HFF-Myc (cell line): Measurements from ENCODE around the gene MAP2K3.
A peak's percentile ranks its signal among the peaks of the same experiment; 100 is the strongest.

Experiments
- DNase-seq: peaks from one replicate; pipeline ENCODE4 v3.0.0-alpha.2; 2011; ENCODE audit warnings: low read depth; ENCODE audit errors: extremely low read depth
- H3K4me3 ChIP-seq: replicated peaks from 2 replicates; pipeline ENCODE4 v1.5.1; 2011; ENCODE audit warnings: low read depth, mild to moderate bottlenecking, control low read depth, low read length
- CTCF ChIP-seq: IDR thresholded peaks from 2 replicates; pipeline ENCODE4 v1.5.1; 2012; ENCODE audit warnings: mild to moderate bottlenecking, low read depth, low read length, control low read depth; ENCODE audit errors: missing control alignments

The MAP2K3 gene

GRCh38 chr17:21253646-21254441 is 30.7 kb upstream of the MAP2K3 start:
- no peak for TF ChIP-seq CTCF
- peak overlapping the region; percentile 45 for H3K4me3 ChIP-seq
- DNase-seq, result no peak

GRCh38 chr17:21258593-21258992 is 25.9 kb upstream of the MAP2K3 start:
- no peak for TF ChIP-seq CTCF

GRCh38 chr17:21262259-21262993 is 22.1 kb upstream of the MAP2K3 start:
- no peak for DNase-seq
- no peak for TF ChIP-seq CTCF
- no peak overlapping the region for H3K4me3 ChIP-seq

More at GRCh38 chr17:21258593-21258992, 25.9 kb upstream of the MAP2K3 start:
- H3K4me3 ChIP-seq, result no peak overlapping the region
- no peak for DNase-seq

- no peak for TF ChIP-seq CTCF
- no peak for DNase-seq
- no peak overlapping the region for H3K4me3 ChIP-seq
Observed at GRCh38 chr17:21263376-21263775, 21.1 kb upstream of the MAP2K3 start.

- H3K4me3 ChIP-seq, result no peak overlapping the region
- TF ChIP-seq CTCF, result no peak
- no peak for DNase-seq
Observed at GRCh38 chr17:21268596-21269188, 15.8 kb upstream of the MAP2K3 start.

- DNase-seq, result no peak
- H3K4me3 ChIP-seq, result no peak overlapping the region
- no peak for TF ChIP-seq CTCF
Observed at GRCh38 chr17:21269394-21269793, 15.1 kb upstream of the MAP2K3 start.
